Progenitor cell of endocrine pancreas (in vitro differentiated cells): ENCODE results near the gene NHSL2. TPM values are rescaled to one million over a fixed set of nuclear protein-coding genes. Genes with fewer than 3 reads are reported as not detected.
"Not testable (repeated sequence)": the region's sequence is repeated elsewhere in the genome, so short reads cannot be mapped to it uniquely, and the experiment has no call there.

Experiments
- DNase-seq: peaks from one replicate; pipeline ENCODE4 v3.0.0; 2021; ENCODE audit warnings: low spot score; ENCODE audit not compliant: unreplicated experiment
- H3K27ac Mint-ChIP-seq: 2 replicates; pipeline ENCODE4 v1.8.0; 2021; ENCODE audit warnings: mild to moderate bottlenecking, moderate library complexity, mixed read lengths
- H3K27me3 Mint-ChIP-seq: 2 replicates; pipeline ENCODE4 v1.8.0; 2021; ENCODE audit warnings: mixed read lengths
- H3K36me3 Mint-ChIP-seq: 2 replicates; pipeline ENCODE4 v1.8.0; 2022; ENCODE audit warnings: mixed read lengths; ENCODE audit not compliant: insufficient read depth
- H3K4me1 Mint-ChIP-seq: 2 replicates; pipeline ENCODE4 v1.8.0; 2021; ENCODE audit warnings: low read depth, mixed read lengths
- H3K4me3 Mint-ChIP-seq: 2 replicates; pipeline ENCODE4 v1.8.0; 2021; ENCODE audit warnings: low read depth, mild to moderate bottlenecking, moderate library complexity, mixed read lengths
- H3K9me3 Mint-ChIP-seq: 2 replicates; pipeline ENCODE4 v1.8.0; 2021; ENCODE audit warnings: low read depth, mixed read lengths
- long read RNA-seq: library from polyadenylated mRNA; unstranded; transcript quantifications from one replicate; pipeline ENCODE4 v2.0.0, GENCODE V29; 2020
- total RNA-seq: library from RNA; stranded (reverse); gene quantifications from 2 replicates; pipeline ENCODE4 v1.2.1, GENCODE V29; 2021
- TF ChIP-seq, protein P1 (sequence below): fragments of 200-600 bp; sonication (generic); IDR thresholded peaks from one replicate; pipeline ENCODE4 v1.5.0; 2021; ENCODE audit warnings: antibody characterized with exemption, mild to moderate bottlenecking; ENCODE audit not compliant: unreplicated experiment

The NHSL2 gene
- total RNA-seq = 3.4 and 4.8 TPM in 2 replicates
- long read RNA-seq, partial matches to known transcripts = 1 of 2 reads
- long read RNA-seq, other reads (novel, unspliced or antisense) = 1 of 2 reads

DNA sequence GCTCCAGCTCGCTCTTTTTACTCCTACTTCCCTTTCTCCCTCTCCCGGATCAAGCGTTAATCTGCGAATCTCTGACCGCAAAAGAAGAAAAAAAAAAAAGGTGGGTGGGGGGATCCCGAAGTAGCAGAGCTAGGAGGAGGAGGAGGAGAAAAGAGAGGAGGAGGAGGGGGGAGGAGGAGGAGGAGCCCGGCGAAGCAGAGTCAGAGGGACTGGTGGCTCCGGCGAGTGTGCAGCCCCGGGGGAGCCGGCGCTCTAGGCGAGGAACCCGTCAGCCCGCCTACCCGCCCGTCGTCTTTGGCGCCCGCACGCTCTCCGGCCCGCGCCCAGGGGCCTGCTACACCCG, at the start of gene NHSL2:
Gene NHSL2, plus strand, starts transcription at position 203 of the 343 bp plus-strand sequence.
- DNase-seq = no peak
- no peaks in the 10 kb centered on the region for H3K36me3 Mint-ChIP-seq
- H3K4me3 Mint-ChIP-seq = peak within 1 kb of the TSS; percentile 73

DNA sequence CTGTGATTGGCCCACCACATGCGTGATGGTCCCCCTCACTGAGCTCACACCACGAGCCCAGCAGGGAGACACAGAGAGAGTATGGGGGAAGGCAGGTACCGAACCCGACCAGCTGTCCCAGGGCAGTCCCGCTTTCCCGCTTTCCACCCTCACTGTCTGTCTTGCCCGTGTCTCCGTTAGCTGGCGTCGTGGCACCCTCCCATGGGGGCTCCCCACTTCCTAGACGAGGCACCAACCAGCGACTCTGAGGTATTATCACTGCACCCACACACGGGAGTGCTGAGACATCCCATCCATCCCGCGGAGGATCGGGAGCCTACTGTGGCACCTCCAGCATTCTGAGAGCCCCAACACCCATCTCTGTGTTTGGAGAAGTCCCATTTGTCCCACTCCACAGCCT, 43.0 kb upstream of the NHSL2 start:
- Mint-ChIP-seq H3K9me3 (peaks cover 27% of the 10 kb centered on the region), H3K27ac (no peak overlapping the region), H3K4me1 (no peaks in the 10 kb centered on the region), H3K36me3 (peaks cover 1% of the 10 kb centered on the region), H3K4me3 (no peak overlapping the region), H3K27me3 (peaks cover 13% of the 10 kb centered on the region)
- TF ChIP-seq, protein P1, sequence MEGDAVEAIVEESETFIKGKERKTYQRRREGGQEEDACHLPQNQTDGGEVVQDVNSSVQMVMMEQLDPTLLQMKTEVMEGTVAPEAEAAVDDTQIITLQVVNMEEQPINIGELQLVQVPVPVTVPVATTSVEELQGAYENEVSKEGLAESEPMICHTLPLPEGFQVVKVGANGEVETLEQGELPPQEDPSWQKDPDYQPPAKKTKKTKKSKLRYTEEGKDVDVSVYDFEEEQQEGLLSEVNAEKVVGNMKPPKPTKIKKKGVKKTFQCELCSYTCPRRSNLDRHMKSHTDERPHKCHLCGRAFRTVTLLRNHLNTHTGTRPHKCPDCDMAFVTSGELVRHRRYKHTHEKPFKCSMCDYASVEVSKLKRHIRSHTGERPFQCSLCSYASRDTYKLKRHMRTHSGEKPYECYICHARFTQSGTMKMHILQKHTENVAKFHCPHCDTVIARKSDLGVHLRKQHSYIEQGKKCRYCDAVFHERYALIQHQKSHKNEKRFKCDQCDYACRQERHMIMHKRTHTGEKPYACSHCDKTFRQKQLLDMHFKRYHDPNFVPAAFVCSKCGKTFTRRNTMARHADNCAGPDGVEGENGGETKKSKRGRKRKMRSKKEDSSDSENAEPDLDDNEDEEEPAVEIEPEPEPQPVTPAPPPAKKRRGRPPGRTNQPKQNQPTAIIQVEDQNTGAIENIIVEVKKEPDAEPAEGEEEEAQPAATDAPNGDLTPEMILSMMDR = no peak
- DNase-seq = no peak

More for the DNA sequence above, at the start of gene NHSL2:
- H3K4me1 Mint-ChIP-seq = no peaks in the 10 kb centered on the region
- H3K9me3 Mint-ChIP-seq = peaks cover 8% of the 10 kb centered on the region
- TF ChIP-seq, protein P1 = no peak
- peaks cover 10% of the 10 kb centered on the region for H3K27me3 Mint-ChIP-seq
- H3K27ac Mint-ChIP-seq = no peak within 1 kb of the TSS

DNA sequence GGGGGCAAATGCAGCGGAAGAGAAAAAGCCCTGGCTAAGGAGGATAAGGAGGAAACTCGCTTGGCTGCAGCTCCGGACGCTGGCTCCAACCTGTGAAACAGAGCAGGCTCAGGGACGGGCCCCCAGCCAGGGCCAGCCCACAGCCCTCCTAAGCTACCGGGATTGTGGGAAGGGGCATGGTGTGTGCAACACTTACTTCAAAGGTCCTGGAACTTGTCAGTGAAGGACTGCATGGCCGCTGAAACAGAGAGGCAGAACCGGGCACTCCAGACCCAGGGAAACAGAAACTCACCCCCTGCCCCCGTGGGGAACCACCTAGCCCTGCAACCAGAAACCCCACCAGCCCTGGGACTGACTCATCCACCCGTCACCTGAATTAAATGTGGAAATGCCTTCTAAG, 41.1 kb upstream of the NHSL2 start:
- H3K27ac Mint-ChIP-seq, H3K36me3 Mint-ChIP-seq, H3K4me1 Mint-ChIP-seq, DNase-seq, H3K4me3 Mint-ChIP-seq: not testable (repeated sequence)
- peaks cover 13% of the 10 kb centered on the region for H3K27me3 Mint-ChIP-seq
- H3K9me3 Mint-ChIP-seq = peaks cover 21% of the 10 kb centered on the region

DNA sequence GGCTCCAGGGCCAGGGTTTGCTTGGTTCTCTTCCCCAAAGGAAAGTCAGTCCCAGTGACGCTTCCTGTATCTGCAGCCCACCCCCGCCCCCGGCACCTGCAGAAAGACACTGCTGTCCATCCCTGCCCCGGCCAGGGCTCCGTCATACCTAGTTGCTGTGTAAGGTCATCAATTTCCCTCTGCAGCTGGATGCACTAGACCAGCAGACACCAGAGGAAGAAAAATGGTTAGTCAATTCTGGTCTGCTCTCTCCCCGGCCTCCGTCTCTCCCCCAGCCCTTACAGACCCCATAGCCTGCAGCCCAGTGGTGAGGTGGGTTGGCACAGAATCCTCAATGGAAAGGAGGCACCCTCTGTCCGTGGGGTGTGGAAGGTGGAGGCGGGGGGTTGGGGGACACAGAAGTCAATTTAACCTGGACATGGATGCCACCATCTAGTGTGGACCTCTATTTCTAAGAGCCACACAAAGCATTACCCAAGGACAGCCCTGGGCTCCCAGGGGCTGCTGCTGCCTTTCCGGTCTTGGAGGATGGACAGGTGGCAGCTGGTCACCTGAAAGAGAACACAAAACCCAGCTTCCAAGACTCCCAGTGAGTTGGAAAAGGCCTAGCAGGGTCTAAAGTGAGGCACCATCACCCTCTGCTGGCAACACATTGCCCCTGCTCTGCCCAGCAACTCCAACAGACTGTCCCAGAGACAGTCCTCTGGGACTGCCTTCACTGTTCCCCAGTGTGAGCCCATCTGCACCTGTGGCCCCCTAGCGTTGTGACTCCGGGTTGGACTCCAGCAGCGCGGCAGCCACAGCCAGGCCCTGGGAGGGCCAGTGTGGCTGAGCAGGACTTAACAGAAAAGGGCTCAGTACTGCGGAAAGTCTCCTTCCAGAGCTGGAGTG, 40.2 kb upstream of the NHSL2 start:
- DNase-seq = peak; percentile 25
- Mint-ChIP-seq H3K27ac (no peak overlapping the region), H3K27me3 (peaks cover 9% of the 10 kb centered on the region), H3K9me3 (peaks cover 17% of the 10 kb centered on the region), H3K4me3 (no peak overlapping the region), H3K4me1 (no peaks in the 10 kb centered on the region), H3K36me3 (peaks cover 1% of the 10 kb centered on the region)
- TF ChIP-seq, protein P1 = peak; percentile 58

DNA sequence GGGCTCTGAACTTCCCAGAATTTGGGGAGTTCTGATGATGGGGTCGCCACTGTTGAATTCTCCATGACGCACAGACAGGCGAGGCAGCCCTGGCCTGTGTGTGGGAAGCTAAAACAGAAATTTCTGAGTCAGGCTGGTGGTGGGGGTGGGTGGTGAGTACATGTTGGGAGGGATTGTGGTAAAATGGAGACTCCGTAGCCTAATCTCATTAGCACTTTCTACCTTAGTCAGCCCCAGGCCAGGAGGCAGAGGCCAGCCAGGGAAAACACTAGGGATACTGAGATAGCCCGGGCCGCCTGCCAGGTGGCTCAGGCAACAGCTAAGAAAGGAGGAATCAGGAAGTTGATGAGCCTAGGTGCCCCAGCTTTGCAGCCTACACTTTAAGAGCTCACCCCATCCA, 39.3 kb upstream of the NHSL2 start:
- Mint-ChIP-seq H3K4me3 (no peak overlapping the region), H3K4me1 (no peaks in the 10 kb centered on the region), H3K27ac (no peak overlapping the region), H3K27me3 (peaks cover 7% of the 10 kb centered on the region), H3K36me3 (peaks cover 2% of the 10 kb centered on the region), H3K9me3 (peaks cover 14% of the 10 kb centered on the region)
- no peak for DNase-seq
- TF ChIP-seq, protein P1 = no peak
